DLD1 (cell line): ENCODE data around the gene NKAPL.

Experiments used
- in situ Hi-C: cut with HindIII; loops from 2 replicates; pipeline ENCODE4 v1.10.0; 2017; ENCODE audit warnings: low sequenced_read_pairs

Gene NKAPL

DNA sequence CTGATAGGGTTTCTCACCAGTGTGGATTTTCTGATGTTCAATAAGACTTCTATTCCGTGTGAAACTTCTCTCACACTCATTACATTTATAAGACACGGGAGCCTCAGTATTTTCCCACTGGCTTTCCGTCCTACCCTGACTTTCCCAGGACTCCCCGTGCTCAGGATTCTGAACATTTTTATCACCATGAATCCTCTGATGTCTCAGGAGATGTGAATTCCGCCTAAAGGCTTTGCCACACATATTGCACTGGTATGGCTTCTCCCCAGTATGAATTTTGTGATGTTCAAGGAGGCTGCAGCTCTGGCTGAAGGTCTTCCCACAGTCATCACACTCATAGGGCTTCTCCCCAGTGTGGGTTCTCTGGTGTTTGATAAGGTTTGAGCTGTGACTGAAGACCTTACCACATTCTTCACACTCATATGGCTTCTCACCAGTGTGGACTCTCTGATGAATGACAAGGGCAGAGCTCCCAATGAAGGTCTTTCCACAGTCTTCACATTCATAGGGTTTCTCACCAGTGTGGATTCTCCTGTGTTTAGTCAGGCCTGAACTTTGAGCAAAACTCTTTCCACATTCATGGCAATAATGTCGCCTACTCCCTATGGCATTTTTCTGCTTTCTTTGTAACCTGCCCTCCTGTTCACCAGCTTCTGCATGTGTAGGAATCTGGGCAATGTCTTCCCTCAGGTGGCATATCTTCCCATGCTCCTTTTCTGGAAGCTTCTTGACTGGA is 13.7 kb upstream of the NKAPL start:
- in situ Hi-C loops: no loop called here

DNA sequence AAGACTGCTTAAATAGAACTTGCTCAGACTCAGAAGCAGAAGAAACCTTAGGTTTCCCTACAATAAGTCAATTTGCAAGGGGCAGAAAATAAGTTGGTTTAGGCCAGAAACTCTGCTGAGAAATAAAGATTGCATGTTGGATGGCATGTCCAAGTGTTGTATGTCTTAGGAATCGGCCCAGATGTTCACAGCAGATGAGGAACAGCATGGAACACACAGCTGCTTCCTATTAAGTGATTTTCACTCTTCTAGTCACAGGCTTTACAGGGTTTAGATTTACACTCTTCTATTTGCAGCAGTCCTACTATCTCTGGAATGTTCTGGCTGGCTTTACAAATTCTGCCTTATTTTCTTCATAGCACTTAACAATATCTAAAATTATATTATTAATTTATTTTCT is 10.2 kb upstream of the NKAPL start:
- in situ Hi-C loops: no loop called here

- in situ Hi-C loops: no loop called here
Measured at GRCh38 chr6:28250747-28251146, 8.3 kb upstream of the NKAPL start.

- in situ Hi-C loops: no loop called here
Measured at GRCh38 chr6:28251661-28252008, 7.5 kb upstream of the NKAPL start.

- in situ Hi-C loops: no loop called here
Measured at GRCh38 chr6:28252009-28252975, 6.8 kb upstream of the NKAPL start, which contains the start of gene ZKSCAN4. ZKSCAN4 (minus strand) TSS chr6:28252269; CDS start chr6:28251980, 289 bp downstream.

- in situ Hi-C loops: no loop called here
Measured at GRCh38 chr6:28254121-28254519, 5.0 kb upstream of the NKAPL start.

GRCh38 chr6:28257042-28257441 is 2.1 kb upstream of the NKAPL start:
- in situ Hi-C loops: no loop called here

DNA sequence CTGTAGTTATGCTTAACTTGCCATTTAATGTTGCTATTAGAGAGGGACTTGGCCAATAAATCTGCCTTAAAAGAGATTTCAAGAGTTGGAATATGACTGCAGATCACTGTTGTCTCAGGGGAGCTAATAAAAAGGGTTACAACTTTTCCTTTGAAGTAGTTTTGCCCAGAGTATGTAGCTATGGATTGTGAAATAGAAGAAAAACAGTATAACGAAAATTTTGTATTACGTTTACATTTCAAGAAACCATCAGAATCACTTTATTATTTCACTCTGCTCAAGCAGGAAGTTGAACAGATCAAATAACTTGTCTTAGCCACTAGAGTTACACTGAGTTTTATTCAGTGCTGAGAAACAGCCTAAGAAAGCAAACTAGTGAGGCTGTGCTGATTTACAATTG is 4.8 kb downstream of the NKAPL start:
- in situ Hi-C loops: no loop called here

GRCh38 chr6:28264834-28265401 is 5.8 kb downstream of the NKAPL start:
- in situ Hi-C loops: no loop called here

GRCh38 chr6:28266563-28266961 is 7.5 kb downstream of the NKAPL start:
- in situ Hi-C loops: no loop called here

- in situ Hi-C loops: no loop called here
Measured at GRCh38 chr6:28266962-28267694, 8.0 kb downstream of the NKAPL start, which contains the start of gene ZSCAN26. ZSCAN26 (plus strand) TSS chr6:28267143; CDS start chr6:28271920, 4,777 bp downstream.

DNA sequence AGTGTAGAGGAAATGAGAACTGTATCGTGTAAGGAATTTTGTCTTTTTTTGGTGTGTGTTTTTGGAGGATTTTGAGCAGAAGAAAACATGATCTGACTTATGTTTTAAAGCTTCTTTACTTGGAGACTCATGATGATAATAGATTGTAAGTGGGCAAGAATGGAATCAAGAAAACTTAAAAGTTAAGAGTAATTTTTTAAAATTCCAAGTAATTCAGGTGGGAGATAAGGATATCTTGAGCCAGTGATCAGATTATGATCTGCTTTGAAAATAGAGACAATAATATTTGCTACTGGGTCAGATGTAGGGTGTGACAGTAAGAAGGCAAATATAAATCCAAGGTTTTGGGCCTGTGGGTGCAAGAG is 8.6 kb downstream of the NKAPL start:
- in situ Hi-C loops: no loop called here

DNA sequence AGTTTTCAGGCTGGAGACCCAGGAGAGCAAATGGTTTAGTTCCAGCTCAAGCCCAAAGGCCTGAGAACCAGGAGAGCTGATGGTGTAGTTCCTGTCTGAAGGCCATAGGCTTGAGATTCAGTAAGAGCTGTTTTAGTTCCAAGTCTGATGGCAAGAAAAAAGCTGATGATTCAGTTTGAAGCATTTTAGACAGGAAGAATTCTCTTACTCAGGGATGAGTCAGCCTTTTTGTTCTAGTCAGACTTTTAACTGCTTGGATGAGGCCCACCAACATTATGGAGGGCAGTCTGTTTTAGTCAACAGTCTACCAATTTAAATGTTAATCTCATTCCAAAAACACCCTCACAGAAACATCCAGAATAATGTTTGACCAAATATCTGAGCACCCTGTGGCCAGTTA is 10.4 kb downstream of the NKAPL start:
- in situ Hi-C loops: no loop called here

DNA sequence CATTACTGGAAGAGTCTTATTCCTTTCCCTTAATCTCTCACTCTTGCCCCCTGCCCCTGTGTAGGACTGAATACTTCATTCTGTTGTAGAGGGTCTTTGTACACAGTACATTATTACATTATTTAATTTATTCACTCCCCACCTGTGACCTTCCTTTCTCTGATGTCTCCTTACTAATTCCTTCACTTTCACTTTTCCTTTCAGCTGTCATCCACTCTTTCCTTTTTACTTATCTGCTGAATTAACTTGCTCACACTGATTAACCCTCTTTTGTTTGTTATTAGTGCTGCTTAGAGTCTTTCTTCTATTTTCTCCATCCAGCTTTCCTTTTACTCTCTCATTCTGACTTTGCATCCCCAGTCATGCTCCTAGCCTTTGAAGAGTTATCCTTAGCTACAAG is 15.8 kb downstream of the NKAPL start:
- in situ Hi-C loops: no loop called here

- in situ Hi-C loops: no loop called here
Measured at GRCh38 chr6:28277746-28278145, 18.6 kb downstream of the NKAPL start.

DNA sequence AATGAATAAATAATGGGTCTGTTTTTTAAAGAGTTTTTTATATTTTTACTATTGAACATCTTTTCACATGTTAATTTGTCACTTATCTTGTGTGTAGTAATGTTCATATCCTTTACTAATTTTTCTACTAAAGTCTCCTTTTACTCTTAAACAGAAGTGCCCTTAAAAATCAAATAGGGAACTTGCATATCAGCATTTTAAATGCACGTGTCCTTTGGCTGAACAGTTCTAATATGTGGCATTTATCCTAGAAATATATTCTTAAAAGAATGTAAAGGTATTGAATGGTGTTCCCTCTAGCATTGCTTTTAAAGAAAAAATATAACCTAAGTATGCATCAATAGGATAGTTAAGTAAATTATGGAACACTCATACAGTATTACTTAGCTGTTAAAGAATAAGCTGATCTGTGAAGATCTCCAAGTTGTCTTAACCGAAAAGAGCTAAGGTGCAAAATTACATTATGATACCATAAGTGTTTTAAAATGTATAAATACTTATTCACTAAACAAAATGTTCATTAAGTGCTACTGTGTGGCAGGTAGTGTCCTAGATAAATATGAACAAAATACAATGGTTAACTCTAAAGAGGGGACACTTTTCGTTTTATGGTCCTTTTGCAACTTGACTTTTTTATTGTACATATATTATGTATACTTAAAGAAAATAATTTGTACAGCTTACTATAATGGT is 21.6 kb downstream of the NKAPL start:
- in situ Hi-C loops: no loop called here

DNA sequence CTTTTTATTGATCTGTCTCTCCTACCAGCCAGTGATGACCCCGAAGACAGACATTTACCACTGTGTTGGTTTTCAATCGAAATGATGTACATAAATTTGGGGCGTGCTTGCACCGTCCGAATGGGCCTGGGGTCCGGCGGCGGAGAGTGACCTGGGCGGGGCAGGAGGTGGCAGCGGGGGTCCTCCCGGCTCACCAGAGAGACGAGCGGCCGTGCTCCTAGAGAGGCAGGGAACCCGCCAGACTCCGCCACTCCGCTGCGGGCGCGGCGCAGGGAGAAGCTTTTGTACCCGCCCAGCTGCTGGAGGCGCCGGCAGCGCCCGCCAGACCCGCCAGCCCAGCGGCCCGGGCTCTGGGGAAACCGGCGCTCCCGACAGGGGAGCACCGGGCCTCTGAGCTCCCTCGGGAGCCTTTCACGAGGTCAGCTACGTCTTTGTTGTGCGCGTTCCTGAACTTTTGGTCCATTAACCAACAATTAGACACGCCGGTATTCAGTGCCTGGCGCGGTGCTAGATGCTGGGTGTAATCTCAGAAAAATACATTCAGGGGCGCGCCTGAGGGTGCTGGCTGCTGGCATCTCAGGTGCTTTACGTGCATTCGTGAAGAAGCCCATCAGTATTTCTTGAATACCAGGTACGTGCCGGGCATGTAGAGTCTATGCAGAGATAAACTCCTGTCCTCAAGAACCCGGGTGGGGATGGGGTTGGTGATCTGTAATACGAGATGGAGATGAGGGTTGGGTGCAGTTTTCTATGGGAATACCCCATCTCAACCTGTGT is 22.4 kb downstream of the NKAPL start, which contains the start of gene PGBD1:
Gene PGBD1 (plus strand): TSS at position 285 of the 777 bp plus-strand sequence. CDS start 2,242 bp downstream, outside the sequence.
- in situ Hi-C loops: no loop called here

DNA sequence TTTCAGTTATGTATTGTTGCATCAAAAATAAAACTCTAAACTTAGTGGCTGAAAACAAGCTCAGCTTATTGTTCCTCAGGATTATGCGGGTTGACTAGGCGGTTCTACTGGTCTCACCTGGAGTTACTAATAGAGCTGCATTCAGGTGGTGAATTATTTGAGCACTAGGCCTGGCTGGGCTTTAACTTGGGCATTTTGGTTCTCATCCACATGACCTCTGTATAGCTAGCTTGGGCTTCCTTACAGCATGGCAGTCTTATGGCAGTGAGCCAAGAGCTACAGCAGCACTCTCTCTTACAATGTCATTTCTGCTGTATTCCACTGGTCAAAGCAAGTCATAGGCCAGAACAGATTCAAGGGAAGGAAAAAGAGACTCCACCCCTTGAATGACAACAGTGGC is 23.8 kb downstream of the NKAPL start:
- in situ Hi-C loops: no loop called here

GRCh38 chr6:28291573-28291972 is 32.5 kb downstream of the NKAPL start:
- in situ Hi-C loops: no loop called here
